ENCODE data around the gene RAD51B.

DNA sequence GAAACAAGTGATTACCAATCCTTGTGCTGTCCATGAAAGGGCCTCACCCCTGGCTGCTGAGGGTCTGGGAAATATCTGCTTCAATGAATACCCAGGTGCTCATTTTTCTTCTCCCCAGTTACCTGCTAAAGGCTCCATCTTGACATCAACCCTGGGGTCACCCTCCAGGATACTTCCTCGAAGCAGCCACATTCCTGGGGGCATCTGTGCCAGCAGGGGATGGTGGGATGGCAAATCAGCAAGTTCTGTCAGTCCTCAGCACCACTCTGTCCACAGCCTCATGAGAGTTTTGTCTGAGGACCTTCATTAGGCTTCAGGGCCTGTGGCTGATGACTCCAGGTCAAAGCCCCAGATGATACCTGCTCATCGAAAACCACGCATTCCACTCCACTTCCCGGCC is 848.4 kb downstream of the RAD51B start:
- TF ChIP-seq EZH2phosphoT487 (IDR thresholded peaks at IDR 0.05; ENCODE audit: low read length): no peak
- TF ChIP-seq, protein P1, sequence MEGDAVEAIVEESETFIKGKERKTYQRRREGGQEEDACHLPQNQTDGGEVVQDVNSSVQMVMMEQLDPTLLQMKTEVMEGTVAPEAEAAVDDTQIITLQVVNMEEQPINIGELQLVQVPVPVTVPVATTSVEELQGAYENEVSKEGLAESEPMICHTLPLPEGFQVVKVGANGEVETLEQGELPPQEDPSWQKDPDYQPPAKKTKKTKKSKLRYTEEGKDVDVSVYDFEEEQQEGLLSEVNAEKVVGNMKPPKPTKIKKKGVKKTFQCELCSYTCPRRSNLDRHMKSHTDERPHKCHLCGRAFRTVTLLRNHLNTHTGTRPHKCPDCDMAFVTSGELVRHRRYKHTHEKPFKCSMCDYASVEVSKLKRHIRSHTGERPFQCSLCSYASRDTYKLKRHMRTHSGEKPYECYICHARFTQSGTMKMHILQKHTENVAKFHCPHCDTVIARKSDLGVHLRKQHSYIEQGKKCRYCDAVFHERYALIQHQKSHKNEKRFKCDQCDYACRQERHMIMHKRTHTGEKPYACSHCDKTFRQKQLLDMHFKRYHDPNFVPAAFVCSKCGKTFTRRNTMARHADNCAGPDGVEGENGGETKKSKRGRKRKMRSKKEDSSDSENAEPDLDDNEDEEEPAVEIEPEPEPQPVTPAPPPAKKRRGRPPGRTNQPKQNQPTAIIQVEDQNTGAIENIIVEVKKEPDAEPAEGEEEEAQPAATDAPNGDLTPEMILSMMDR (IDR thresholded peaks at IDR 0.05; ENCODE audit: low read length): no peak
